GM12878 (cell line): ENCODE results near the gene PMEL. TPM values are rescaled to one million over a fixed set of nuclear protein-coding genes. Genes with fewer than 3 reads are reported as not detected.

Experiments
- ATAC-seq: fragments of 200-7000 bp; cut with Tn5 transposase; 3 replicates; pipeline ENCODE4 v1.9.1; 2020; ENCODE audit warnings: mild to moderate bottlenecking, moderate library complexity
- BruUV-seq: library from RNA; stranded (reverse); fragments of 400-500 nt; replicated peaks from 2 replicates; lab custom pipeline; 2021; lab: Mats Ljungman, UMichigan
- CTCF ChIA-PET: fragments of 300-600 bp; sonication (Branson Sonifier 250); formaldehyde crosslinking; extraction: SDS; loops from one replicate; lab custom pipeline; 2021; ENCODE audit warnings: inconsistent platforms; lab: Yijun Ruan, JAX
- POLR2A ChIA-PET: fragments of 350-600 bp; formaldehyde crosslinking; extraction: SDS; loops from one replicate; lab custom pipeline; 2021; ENCODE audit warnings: inconsistent platforms; lab: Charles Lee
- RAD21 ChIA-PET: fragments of 300-600 bp; sonication (Branson Sonifier 250); formaldehyde crosslinking; loops from one replicate; lab custom pipeline; 2023; ENCODE audit warnings: antibody characterized with exemption; ENCODE audit not compliant: unreplicated experiment; lab: Charles Lee
- SMC1A ChIA-PET: fragments of 300-600 bp; sonication (Branson Sonifier 250); formaldehyde crosslinking; loops from one replicate; lab custom pipeline; 2023; ENCODE audit not compliant: unreplicated experiment, uncharacterized antibody; lab: Charles Lee
- DNase-seq: peaks from one replicate; pipeline ENCODE4 v3.0.0-alpha.2; 2011; ENCODE audit warnings: low read depth, low spot score
- FAIRE-seq: peaks from 3 replicates; lab custom pipeline; 2011; peaks lifted over from hg19 to GRCh38; lab: Jason Lieb, UNC
- H2AFZ ChIP-seq: 2 replicates; pipeline ENCODE4 v1.6.0; 2011; ENCODE audit warnings: low read depth, low read length, control low read depth; ENCODE audit not compliant: control insufficient read depth
- H3K27ac ChIP-seq: 2 replicates; pipeline ENCODE4 v1.5.1; 2011; ENCODE audit warnings: control low read depth; ENCODE audit not compliant: control insufficient read depth, insufficient read depth
- H3K27me3 ChIP-seq, 2 experiments: replicated peaks in 1 of 2; 2 replicates each; pipeline versions ENCODE4 v1.6.0 to v1.6.1; 2011; ENCODE audit warnings: low read length in 1 of 2; ENCODE audit not compliant: control insufficient read depth in 2 of 2, insufficient read depth in 2 of 2
- H3K36me3 ChIP-seq, 2 experiments: 2 replicates each; pipeline ENCODE4 v1.5.1; 2011; ENCODE audit warnings: low read length in 1 of 2; ENCODE audit not compliant: control insufficient read depth in 2 of 2, insufficient read depth in 2 of 2
- H3K4me1 ChIP-seq: 2 replicates; pipeline ENCODE4 v1.6.1; 2011; ENCODE audit warnings: mild to moderate bottlenecking, low read length, moderate library complexity, mixed read lengths; ENCODE audit not compliant: control insufficient read depth, insufficient read depth
- H3K4me2 ChIP-seq: 2 replicates; pipeline ENCODE4 v1.6.0; 2011; ENCODE audit warnings: control low read depth; ENCODE audit not compliant: control insufficient read depth, insufficient read depth
- H3K4me3 ChIP-seq: fragments of 200-600 bp; sonication (generic); 2 replicates; pipeline ENCODE4 v1.5.1; 2016
- H3K79me2 ChIP-seq: 2 replicates; pipeline ENCODE4 v1.6.0; 2011; ENCODE audit warnings: low read length; ENCODE audit not compliant: control insufficient read depth, insufficient read depth
- H3K9ac ChIP-seq: 2 replicates; pipeline ENCODE4 v1.8.0; 2011; ENCODE audit warnings: low read length, control low read depth, mixed read lengths; ENCODE audit not compliant: control insufficient read depth, insufficient read depth
- H3K9me3 ChIP-seq: replicated peaks from 3 replicates; pipeline ENCODE4 v1.5.1; 2011; ENCODE audit warnings: mild to moderate bottlenecking, low read length; ENCODE audit not compliant: control insufficient read depth, insufficient read depth
- H4K20me1 ChIP-seq: 2 replicates; pipeline ENCODE4 v1.6.0; 2011; ENCODE audit not compliant: control insufficient read depth, insufficient read depth
- BMI1 ChIP-seq: fragments of 450-650 bp; IDR thresholded peaks from 2 replicates; pipeline ENCODE4 v1.6.1; 2016; ENCODE audit warnings: mild to moderate bottlenecking, moderate library complexity, borderline replicate concordance
- MYC ChIP-seq: IDR thresholded peaks from 2 replicates; pipeline ENCODE4 v1.6.1; 2011; ENCODE audit warnings: mild to moderate bottlenecking, low read length, moderate library complexity, inconsistent platforms; ENCODE audit not compliant: insufficient read depth, insufficient replicate concordance, insufficient read length, severe bottlenecking
- TBL1XR1 ChIP-seq: IDR thresholded peaks from 2 replicates; pipeline ENCODE4 v1.6.1; 2012; ENCODE audit warnings: low read depth, low read length, improper control_type of control experiment
- YBX1 ChIP-seq: fragments of 450-650 bp; IDR thresholded peaks from 2 replicates; pipeline ENCODE4 v1.6.1; 2016; ENCODE audit warnings: antibody characterized with exemption
- ZBED1 ChIP-seq: IDR thresholded peaks from 2 replicates; pipeline ENCODE4 v1.6.1; 2016; ENCODE audit warnings: borderline replicate concordance
- WGBS: methylation state at CpG from one replicate; pipeline ENCODE4 v1.1.6; 2016; ENCODE audit warnings: low lambda C conversion rate; ENCODE audit not compliant: insufficient replicate concordance, insufficient coverage; ENCODE audit errors: missing lambda C conversion rate; 5-methylcytosine and 5-hydroxymethylcytosine counted together
- in situ Hi-C: fragments of 300-500 bp; cut with MboI; formaldehyde crosslinking; loops from 9 replicates; pipeline ENCODE4 v1.14.3; 2018; ENCODE audit warnings: mixed read lengths
- intact Hi-C: fragments of 100-400 bp; cut with micrococcal nuclease; formaldehyde crosslinking; loops from one replicate; pipeline ENCODE4 v1.14.2; 2022; ENCODE audit not compliant: unreplicated experiment
- polyA plus RNA-seq, 11 experiments: library from polyadenylated mRNA; depleted of rRNA in 4 of 11; unstranded in 6 of 11; stranded (reverse) in 5 of 11; fragments of >200 nt; fragmentation: Nextera tagmentation in 4 of 11; fragmentation: Illumina TruSeq in 1 of 11; extraction: Ambion mirVana in 4 of 11; extraction: Trizol in 1 of 11; gene quantifications; 1 replicate in 1 of 11; 2 replicates in 10 of 11; pipeline versions ENCODE4 v1.2.1 to v1.2.3, GENCODE V29; 2011 to 2016; ENCODE audit warnings: inconsistent platforms in 2 of 11, missing spikeins in 2 of 11, low read depth in 1 of 11
- total RNA-seq, 4 experiments: library from RNA; depleted of rRNA in 3 of 4; stranded (reverse); fragments of >200 nt in 3 of 4; fragmentation: Illumina TruSeq in 1 of 4; extraction: Trizol in 1 of 4; gene quantifications; 2 replicates each; pipeline versions ENCODE4 v1.2.1 to v1.2.3, GENCODE V29; 2013 to 2021
- TF ChIP-seq, protein P1 (sequence below): IDR thresholded peaks from 2 replicates; pipeline ENCODE4 v1.6.1; 2012; ENCODE audit warnings: low read depth, low read length, improper control_type of control experiment

Gene PMEL
- total and polyA plus RNA-seq, 10 of the 15 experiments (the other 5 are each of a cell fraction or from before 2014, with no cell fraction given), result 0.32 to 1.6 (median 0.56) TPM

DNA sequence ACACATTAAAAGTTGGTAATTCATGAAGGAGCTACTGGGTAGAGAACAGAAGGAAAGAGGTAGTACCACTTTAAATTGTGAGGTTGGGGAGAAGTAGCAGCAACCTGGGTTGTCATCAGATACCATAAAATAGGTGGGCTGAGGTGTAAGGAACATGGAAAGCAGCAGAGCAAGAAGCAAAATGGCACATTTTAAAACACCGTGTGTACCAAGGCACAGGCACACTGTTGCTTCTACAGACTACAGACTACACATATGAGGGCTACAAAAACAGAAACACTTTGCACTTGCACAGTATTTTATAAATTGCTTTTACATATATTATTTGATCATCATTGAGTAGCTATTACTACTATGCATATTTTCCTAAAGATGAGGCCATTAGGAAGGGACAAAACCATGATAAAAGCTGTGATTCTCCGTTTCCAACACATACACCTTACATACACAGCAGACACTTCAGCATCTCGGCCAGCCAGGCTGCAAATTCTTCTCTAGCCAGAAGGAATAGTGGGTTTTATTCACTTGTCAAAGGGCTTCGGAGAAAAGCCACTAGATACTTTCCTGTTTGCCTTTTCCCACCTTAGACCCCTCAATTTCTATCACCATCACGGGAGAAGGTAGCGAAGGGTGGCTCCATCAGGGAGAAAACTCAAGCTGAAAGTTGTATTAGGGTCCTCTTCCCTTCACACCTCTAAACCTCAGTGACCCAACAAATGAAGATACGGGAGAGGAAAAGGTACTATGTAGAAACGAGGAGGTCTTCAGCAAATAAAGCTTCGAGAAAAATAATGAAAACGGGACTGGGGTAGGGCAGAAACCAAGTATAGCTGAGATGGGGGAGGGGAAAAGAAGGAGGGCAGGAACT is 39.7 kb downstream of the PMEL start:
- FAIRE-seq (peak; percentile 18), DNase-seq (no peak), ATAC-seq (peak; percentile 1)
- Histone ChIP-seq H2AFZ (peak overlapping the region; percentile 55), H3K27ac (peak overlapping the region; percentile 96), H3K4me1 (peaks cover 3% of the 10 kb centered on the region; the same call in 1 of the 2 replicates), H3K9ac (peak overlapping the region; percentile 99), H3K4me2 (peak overlapping the region; percentile 91), H3K27me3 (no peaks in the 10 kb centered on the region), H4K20me1 (no peaks in the 10 kb centered on the region), H3K4me3 (peak overlapping the region; percentile 93), H3K36me3 (peaks cover 0 to 16% of the 10 kb centered on the region in 2 experiments; a peak in 3 of 4 replicates), H3K9me3 (no peaks in the 10 kb centered on the region), H3K79me2 (peaks cover 67% of the 10 kb centered on the region)
- SMC1A ChIA-PET, result interaction anchor here (0.6 to 4.8 kb wide), 25 partner anchors 9 to 428 kb away, joined by 3 to 34 read pairs (median 5); partner anchors contain the start of genes DNAJC14, ORMDL2, RAB5B and SARNP
- RAD21 ChIA-PET, result interaction anchor here (0.8 to 4.7 kb wide), 14 partner anchors 13 to 196 kb away, joined by 3 to 30 read pairs (median 4); partner anchors contain the start of genes DNAJC14, ORMDL2, RAB5B and SARNP
- CTCF ChIA-PET, result interaction anchor here (0.5 to 6.8 kb wide), 39 partner anchors 8 to 373 kb away, joined by 3 to 57 read pairs (median 4); partner anchors contain the start of genes CD63, DNAJC14, GDF11 and ORMDL2
- POLR2A ChIA-PET, result interaction anchor here (0.6 to 7.3 kb wide), 17 partner anchors 10 to 197 kb away, joined by 3 to 66 read pairs (median 5); partner anchors contain the start of genes CD63, DNAJC14, ORMDL2 and RAB5B
- WGBS, result 9% methylated on average over 10 of the region's 10 CpGs
- TF ChIP-seq ZBED1 (no peak), YBX1 (0 out of 2 replicates have a peak, but pooled peaks have one; percentile 59), MYC (no peak), TBL1XR1 (0 out of 2 replicates have a peak, but pooled peaks have one; percentile 4), BMI1 (peak; percentile 15; the same call in 1 of the 2 replicates)
- TF ChIP-seq, protein P1, sequence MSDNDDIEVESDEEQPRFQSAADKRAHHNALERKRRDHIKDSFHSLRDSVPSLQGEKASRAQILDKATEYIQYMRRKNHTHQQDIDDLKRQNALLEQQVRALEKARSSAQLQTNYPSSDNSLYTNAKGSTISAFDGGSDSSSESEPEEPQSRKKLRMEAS, result no peak; the same call in 1 of the 2 replicates
- in situ Hi-C loops, result loop anchor here (5.0 kb wide), 1 partner anchor 99 kb away; the partner anchor contains the start of gene DNAJC14
- TSS peak; percentile 64 for BruUV-seq
- intact Hi-C loops, result loop anchor here (1.0 to 5.0 kb wide), 3 partner anchors 109 to 191 kb away; partner anchors contain the start of genes RPL41, RPS26, SARNP and ZC3H10
